ENCODE measurements around the gene FGF18.

FGF18 gene

GRCh38 chr5:171506951-171507350 is 87.5 kb downstream of the FGF18 start:
- DNase-seq: no peak

Measured in DMS79 (cell line).